H54 (cell line): ENCODE results near the gene NBAS.

ENCODE experiments used
- DNase-seq: peaks from one replicate; pipeline ENCODE4 v3.0.0; 2011; ENCODE audit warnings: low spot score, mixed read lengths; ENCODE audit not compliant: insufficient read length
- FAIRE-seq: peaks from 3 replicates; lab custom pipeline; 2011; peaks lifted over from hg19 to GRCh38; lab: Jason Lieb, UNC
- POLR2A ChIP-seq: IDR thresholded peaks from 2 replicates; pipeline ENCODE4 v1.6.1; 2011; ENCODE audit warnings: low read depth, mild to moderate bottlenecking, low read length

NBAS gene

GRCh38 chr2:15119722-15120175 is 441.4 kb downstream of the NBAS start:
- DNase-seq (no peak), FAIRE-seq (no peak)
- TF ChIP-seq POLR2A = no peak

GRCh38 chr2:15117409-15118050 is 443.6 kb downstream of the NBAS start:
- FAIRE-seq = no peak
- DNase-seq = no peak
- no peak for TF ChIP-seq POLR2A
